C1 segment of cervical spinal cord (tissue), 14 donors: ENCODE data around the gene TPBGL.
"Not testable (repeated sequence)": the region's sequence is repeated elsewhere in the genome, so short reads cannot be mapped to it uniquely, and the experiment has no call there.

Experiments used
- DNase-seq, 14 donors: peaks; one replicate each; lab custom pipeline; 2025; lab: John Stamatoyannopoulos, UW

TPBGL gene

GRCh38 chr11:75271730-75272129, 31.2 kb downstream of the TPBGL start:
- DNase-seq, result no peak

- no peak for DNase-seq
Measured at GRCh38 chr11:75272391-75272790, 31.8 kb downstream of the TPBGL start.

- no peak for DNase-seq
Measured at GRCh38 chr11:75272821-75273301, 32.3 kb downstream of the TPBGL start.

- DNase-seq, result no peak
Measured at GRCh38 chr11:75273411-75274391, 33.1 kb downstream of the TPBGL start.

- not testable (repeated sequence) for DNase-seq
Measured at GRCh38 chr11:75274716-75275115, 34.1 kb downstream of the TPBGL start.

- peak in 2 of 14 donors; percentile 28 to 29 for DNase-seq
Measured at GRCh38 chr11:75275581-75275980, 35.0 kb downstream of the TPBGL start.

GRCh38 chr11:75276186-75276585, 35.6 kb downstream of the TPBGL start:
- DNase-seq, result no peak

GRCh38 chr11:75276686-75277085, 36.1 kb downstream of the TPBGL start:
- no peak for DNase-seq

GRCh38 chr11:75277211-75277805, 36.7 kb downstream of the TPBGL start:
- no peak for DNase-seq

- DNase-seq, result no peak
Measured at GRCh38 chr11:75277991-75278790, 37.6 kb downstream of the TPBGL start.

GRCh38 chr11:75279273-75279672, 38.7 kb downstream of the TPBGL start:
- DNase-seq, result no peak

- peak in 11 of 14 donors; percentile 21 to 75 (median 60) for DNase-seq
Measured at GRCh38 chr11:75280227-75280701, 39.7 kb downstream of the TPBGL start.

GRCh38 chr11:75280770-75281468, 40.3 kb downstream of the TPBGL start:
- DNase-seq, result no peak

- no peak for DNase-seq
Measured at GRCh38 chr11:75281469-75282095, 41.0 kb downstream of the TPBGL start.

- no peak for DNase-seq
Measured at GRCh38 chr11:75283391-75283931, 42.9 kb downstream of the TPBGL start.

- DNase-seq, result no peak
Measured at GRCh38 chr11:75285776-75286360, 45.3 kb downstream of the TPBGL start.

GRCh38 chr11:75286826-75287465, 46.4 kb downstream of the TPBGL start:
- DNase-seq, result no peak

- no peak for DNase-seq
Measured at GRCh38 chr11:75287579-75287978, 47.0 kb downstream of the TPBGL start.

GRCh38 chr11:75289511-75289760, 48.9 kb downstream of the TPBGL start:
- no peak for DNase-seq

- DNase-seq, result peak in 1 of 14 donors; percentile 36
Measured at GRCh38 chr11:75289919-75290318, 49.3 kb downstream of the TPBGL start.
